ENCODE measurements around the gene COL6A2. TPM values are rescaled to one million over a fixed set of nuclear protein-coding genes. Genes with fewer than 3 reads are reported as not detected.

The COL6A2 gene
- total RNA-seq, 1 experiment from 2014 or later, result 87.0 TPM

DNA sequence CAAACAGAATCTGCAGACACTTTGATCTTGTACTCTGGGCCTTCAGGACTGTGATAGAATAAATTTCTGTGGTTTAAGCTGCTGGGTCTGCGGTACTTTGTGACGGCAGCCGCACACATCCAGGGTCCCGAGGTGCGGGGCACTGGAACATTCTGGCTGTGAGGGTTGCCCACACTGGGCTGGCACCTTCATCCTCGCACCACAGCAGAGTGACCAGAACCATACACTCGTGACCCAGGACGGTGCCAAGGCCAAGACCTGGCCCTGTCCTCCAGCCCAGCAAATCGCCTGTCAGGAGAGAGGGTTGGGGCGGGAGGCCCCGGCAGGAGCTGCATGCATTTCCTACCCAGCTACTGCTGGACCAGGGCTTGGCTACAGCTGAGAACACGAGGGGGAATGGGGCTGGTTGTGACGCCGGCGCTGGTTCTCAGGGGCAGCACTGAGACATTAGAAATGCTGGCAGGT lies 60.1 kb downstream of the COL6A2 start:
- Histone ChIP-seq H3K9me2 (ENCODE audit: insufficient read depth) (no peaks in the 10 kb centered on the region), H4K20me1 (ENCODE audit: insufficient read depth) (no peaks in the 10 kb centered on the region), H3K27ac (ENCODE audit: low read depth, low read length) (no peak overlapping the region), H3K9ac (ENCODE audit: low read length) (no peak overlapping the region), H3K4me3 (replicated peaks in 1 of 2; ENCODE audit: low read depth in 1 of 2, low read length in 2 of 2) (no peak overlapping the region), H3K27me3 (ENCODE audit: insufficient read depth, low read length) (no peaks in the 10 kb centered on the region), H3K36me3 (ENCODE audit: control insufficient read depth in 1 of 2, insufficient read depth in 2 of 2, low read length in 2 of 2) (no peaks in the 10 kb centered on the region), H3K4me1 (ENCODE audit: control insufficient read depth in 1 of 2, insufficient read depth in 2 of 2, low read length in 2 of 2) (peaks cover 7% of the 10 kb centered on the region in 2 experiments; a peak in 3 of 4 replicates), H2AFZ (ENCODE audit: low read depth, low read length, poor library complexity, severe bottlenecking) (no peak overlapping the region), H3K9me3 (ENCODE audit: control insufficient read depth in 1 of 2, insufficient read depth in 1 of 2, low read depth in 1 of 2, low read length in 2 of 2) (no peaks in the 10 kb centered on the region), H3K79me2 (ENCODE audit: insufficient read depth, low read length) (no peaks in the 10 kb centered on the region), H3K4me2 (ENCODE audit: low read length) (no peak overlapping the region)
- intact Hi-C loops (cut with micrococcal nuclease), result no loop called here
- ATAC-seq, result no peak
- ChIA-PET POLR2A (no interaction called here), CTCF (interaction anchor here (1.6 kb wide), 1 partner anchor 184 kb away, joined by 3 read pairs; no protein-coding TSS in a partner anchor), RAD21 (ENCODE audit: low non-redundant PET in 1 of 2, low total read pairs in 2 of 2, uncharacterized antibody in 2 of 2, unreplicated experiment in 2 of 2) (no interaction called here)
- no peak for TF ChIP-seq SIN3A (IDR thresholded peaks at IDR 0.05; ENCODE audit: low read depth)
- TF ChIP-seq SRF (IDR thresholded peaks at IDR 0.05; ENCODE audit: low read depth), result no peak
- no peak for TF ChIP-seq JUND (IDR thresholded peaks at IDR 0.05)
- TF ChIP-seq TCF7L2 (IDR thresholded peaks at IDR 0.05; ENCODE audit: borderline replicate concordance, extremely low read depth, insufficient read depth, insufficient read length), result no peak
- no peak for TF ChIP-seq YY1 (IDR thresholded peaks at IDR 0.05; ENCODE audit: extremely low read depth, insufficient replicate concordance, low read depth, low read length)
- no peak for TF ChIP-seq RAD21 (IDR thresholded peaks at IDR 0.05; ENCODE audit: low read depth)
- no peak for TF ChIP-seq FOSL1 (IDR thresholded peaks at IDR 0.05; ENCODE audit: low read depth)
- no peak for TF ChIP-seq CEBPB (IDR thresholded peaks at IDR 0.05; ENCODE audit: low read depth)
- TF ChIP-seq, protein P1, sequence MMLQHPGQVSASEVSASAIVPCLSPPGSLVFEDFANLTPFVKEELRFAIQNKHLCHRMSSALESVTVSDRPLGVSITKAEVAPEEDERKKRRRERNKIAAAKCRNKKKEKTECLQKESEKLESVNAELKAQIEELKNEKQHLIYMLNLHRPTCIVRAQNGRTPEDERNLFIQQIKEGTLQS (IDR thresholded peaks at IDR 0.05), result no peak
- TF ChIP-seq ZNF274 (IDR thresholded peaks at IDR 0.05; ENCODE audit: low read depth, low read length), result no peak
- no peak for TF ChIP-seq ZFX (IDR thresholded peaks at IDR 0.05)
- TF ChIP-seq EGR1 (IDR thresholded peaks at IDR 0.05; ENCODE audit: low read depth), result no peak
- TF ChIP-seq POLR2A (IDR thresholded peaks at IDR 0.05; ENCODE audit: borderline replicate concordance, extremely low read depth, insufficient read depth, insufficient read length), result no peak
- no peak for TF ChIP-seq EZH2phosphoT487 (IDR thresholded peaks at IDR 0.05; ENCODE audit: borderline replicate concordance)
- TF ChIP-seq, protein P2, sequence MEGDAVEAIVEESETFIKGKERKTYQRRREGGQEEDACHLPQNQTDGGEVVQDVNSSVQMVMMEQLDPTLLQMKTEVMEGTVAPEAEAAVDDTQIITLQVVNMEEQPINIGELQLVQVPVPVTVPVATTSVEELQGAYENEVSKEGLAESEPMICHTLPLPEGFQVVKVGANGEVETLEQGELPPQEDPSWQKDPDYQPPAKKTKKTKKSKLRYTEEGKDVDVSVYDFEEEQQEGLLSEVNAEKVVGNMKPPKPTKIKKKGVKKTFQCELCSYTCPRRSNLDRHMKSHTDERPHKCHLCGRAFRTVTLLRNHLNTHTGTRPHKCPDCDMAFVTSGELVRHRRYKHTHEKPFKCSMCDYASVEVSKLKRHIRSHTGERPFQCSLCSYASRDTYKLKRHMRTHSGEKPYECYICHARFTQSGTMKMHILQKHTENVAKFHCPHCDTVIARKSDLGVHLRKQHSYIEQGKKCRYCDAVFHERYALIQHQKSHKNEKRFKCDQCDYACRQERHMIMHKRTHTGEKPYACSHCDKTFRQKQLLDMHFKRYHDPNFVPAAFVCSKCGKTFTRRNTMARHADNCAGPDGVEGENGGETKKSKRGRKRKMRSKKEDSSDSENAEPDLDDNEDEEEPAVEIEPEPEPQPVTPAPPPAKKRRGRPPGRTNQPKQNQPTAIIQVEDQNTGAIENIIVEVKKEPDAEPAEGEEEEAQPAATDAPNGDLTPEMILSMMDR (IDR thresholded peaks at IDR 0.05 in 2 of 3, conservative IDR thresholded peaks at IDR 0.05 in 1 of 3; ENCODE audit: borderline replicate concordance in 1 of 3, insufficient read depth in 1 of 3, low read depth in 2 of 3, low read length in 2 of 3), result no peak
- TF ChIP-seq CBX3 (IDR thresholded peaks at IDR 0.05; ENCODE audit: low read depth), result no peak
- no peak for TF ChIP-seq SP1 (IDR thresholded peaks at IDR 0.05; ENCODE audit: low read depth)
- TF ChIP-seq, protein P3, sequence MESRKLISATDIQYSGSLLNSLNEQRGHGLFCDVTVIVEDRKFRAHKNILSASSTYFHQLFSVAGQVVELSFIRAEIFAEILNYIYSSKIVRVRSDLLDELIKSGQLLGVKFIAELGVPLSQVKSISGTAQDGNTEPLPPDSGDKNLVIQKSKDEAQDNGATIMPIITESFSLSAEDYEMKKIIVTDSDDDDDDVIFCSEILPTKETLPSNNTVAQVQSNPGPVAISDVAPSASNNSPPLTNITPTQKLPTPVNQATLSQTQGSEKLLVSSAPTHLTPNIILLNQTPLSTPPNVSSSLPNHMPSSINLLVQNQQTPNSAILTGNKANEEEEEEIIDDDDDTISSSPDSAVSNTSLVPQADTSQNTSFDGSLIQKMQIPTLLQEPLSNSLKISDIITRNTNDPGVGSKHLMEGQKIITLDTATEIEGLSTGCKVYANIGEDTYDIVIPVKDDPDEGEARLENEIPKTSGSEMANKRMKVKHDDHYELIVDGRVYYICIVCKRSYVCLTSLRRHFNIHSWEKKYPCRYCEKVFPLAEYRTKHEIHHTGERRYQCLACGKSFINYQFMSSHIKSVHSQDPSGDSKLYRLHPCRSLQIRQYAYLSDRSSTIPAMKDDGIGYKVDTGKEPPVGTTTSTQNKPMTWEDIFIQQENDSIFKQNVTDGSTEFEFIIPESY (IDR thresholded peaks at IDR 0.05; ENCODE audit: extremely low read depth, insufficient replicate concordance, low read length), result no peak
- TF ChIP-seq, protein P4, sequence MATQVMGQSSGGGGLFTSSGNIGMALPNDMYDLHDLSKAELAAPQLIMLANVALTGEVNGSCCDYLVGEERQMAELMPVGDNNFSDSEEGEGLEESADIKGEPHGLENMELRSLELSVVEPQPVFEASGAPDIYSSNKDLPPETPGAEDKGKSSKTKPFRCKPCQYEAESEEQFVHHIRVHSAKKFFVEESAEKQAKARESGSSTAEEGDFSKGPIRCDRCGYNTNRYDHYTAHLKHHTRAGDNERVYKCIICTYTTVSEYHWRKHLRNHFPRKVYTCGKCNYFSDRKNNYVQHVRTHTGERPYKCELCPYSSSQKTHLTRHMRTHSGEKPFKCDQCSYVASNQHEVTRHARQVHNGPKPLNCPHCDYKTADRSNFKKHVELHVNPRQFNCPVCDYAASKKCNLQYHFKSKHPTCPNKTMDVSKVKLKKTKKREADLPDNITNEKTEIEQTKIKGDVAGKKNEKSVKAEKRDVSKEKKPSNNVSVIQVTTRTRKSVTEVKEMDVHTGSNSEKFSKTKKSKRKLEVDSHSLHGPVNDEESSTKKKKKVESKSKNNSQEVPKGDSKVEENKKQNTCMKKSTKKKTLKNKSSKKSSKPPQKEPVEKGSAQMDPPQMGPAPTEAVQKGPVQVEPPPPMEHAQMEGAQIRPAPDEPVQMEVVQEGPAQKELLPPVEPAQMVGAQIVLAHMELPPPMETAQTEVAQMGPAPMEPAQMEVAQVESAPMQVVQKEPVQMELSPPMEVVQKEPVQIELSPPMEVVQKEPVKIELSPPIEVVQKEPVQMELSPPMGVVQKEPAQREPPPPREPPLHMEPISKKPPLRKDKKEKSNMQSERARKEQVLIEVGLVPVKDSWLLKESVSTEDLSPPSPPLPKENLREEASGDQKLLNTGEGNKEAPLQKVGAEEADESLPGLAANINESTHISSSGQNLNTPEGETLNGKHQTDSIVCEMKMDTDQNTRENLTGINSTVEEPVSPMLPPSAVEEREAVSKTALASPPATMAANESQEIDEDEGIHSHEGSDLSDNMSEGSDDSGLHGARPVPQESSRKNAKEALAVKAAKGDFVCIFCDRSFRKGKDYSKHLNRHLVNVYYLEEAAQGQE (IDR thresholded peaks at IDR 0.05; ENCODE audit: low read depth), result no peak
- TF ChIP-seq, protein P5, sequence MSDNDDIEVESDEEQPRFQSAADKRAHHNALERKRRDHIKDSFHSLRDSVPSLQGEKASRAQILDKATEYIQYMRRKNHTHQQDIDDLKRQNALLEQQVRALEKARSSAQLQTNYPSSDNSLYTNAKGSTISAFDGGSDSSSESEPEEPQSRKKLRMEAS (IDR thresholded peaks at IDR 0.05), result no peak
- DNase-seq (ENCODE audit: low read depth, low spot score), result no peak
- no TSS peak for BruUV-seq (replicated peaks)

Measured in HCT116 (cell line).